ENCODE measurements around the gene FOS. TPM values are rescaled to one million over a fixed set of nuclear protein-coding genes. Genes with fewer than 3 reads are reported as not detected.

The FOS gene
- total and polyA plus RNA-seq, 2 experiments from 2014 or later, result 107 to 124 TPM

DNA sequence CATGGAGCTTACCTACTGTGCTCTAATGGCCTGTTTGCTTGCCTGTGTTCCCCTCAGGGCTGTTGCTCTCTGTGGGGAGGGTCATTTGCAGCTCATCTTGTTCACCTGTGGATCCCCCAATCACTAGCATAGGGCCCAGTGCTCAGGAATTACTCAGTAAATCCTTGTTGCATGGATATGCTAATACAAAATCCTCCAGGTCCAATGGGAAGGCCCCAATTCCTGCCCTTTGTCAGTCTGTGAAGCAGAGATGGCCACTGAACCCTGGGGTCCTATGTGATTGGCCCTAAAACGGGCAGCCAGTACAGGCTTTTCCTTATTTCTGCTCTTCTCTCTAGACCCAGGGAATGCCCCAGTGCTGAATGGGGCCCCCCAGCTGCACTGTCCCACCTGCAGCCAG is 44.1 kb downstream of the FOS start:
- Histone ChIP-seq H3F3A (ENCODE audit: insufficient read depth) (peaks cover 3% of the 10 kb centered on the region; the same call in 1 of the 2 replicates), H4K20me1 (ENCODE audit: insufficient read depth) (no peaks in the 10 kb centered on the region), H2AFZ (no peak overlapping the region), H3K4me3 (no peak overlapping the region), H3K27me3 (replicated peaks; ENCODE audit: insufficient read depth) (no peaks in the 10 kb centered on the region), H3K9me3 (ENCODE audit: low read depth) (no peaks in the 10 kb centered on the region), H3K36me3 (ENCODE audit: low read depth) (no peaks in the 10 kb centered on the region), H3K4me1 (ENCODE audit: insufficient read depth) (peaks cover 7% of the 10 kb centered on the region), H3K9me2 (ENCODE audit: insufficient read depth) (no peaks in the 10 kb centered on the region), H3K79me2 (ENCODE audit: insufficient read depth) (no peaks in the 10 kb centered on the region), H3K4me2 (ENCODE audit: unreplicated experiment) (no peak overlapping the region), H3K9ac (no peak overlapping the region), H3K27ac (no peak overlapping the region)
- DNase-seq, result no peak
- 62 to 82% methylated on average over 1 of the region's 1 CpG for WGBS, 2 experiments (ENCODE audit: low coverage in 1 of 2, low lambda C conversion rate in 2 of 2, missing lambda C conversion rate in 2 of 2)
- TF ChIP-seq EZH2phosphoT487 (IDR thresholded peaks at IDR 0.05; ENCODE audit: insufficient read depth, low read depth), result no peak
- no peak for TF ChIP-seq EZH2 (IDR thresholded peaks at IDR 0.05; ENCODE audit: insufficient read depth, poor library complexity, severe bottlenecking)
- in situ Hi-C loops (cut with MboI), result no loop called here

- no peaks in the 10 kb centered on the region for H3K36me3 ChIP-seq (ENCODE audit: low read depth)
- no peak overlapping the region for H2AFZ ChIP-seq
- in situ Hi-C loops (cut with MboI), result no loop called here
- H3F3A ChIP-seq (ENCODE audit: insufficient read depth), result peaks cover 3% of the 10 kb centered on the region; the same call in 1 of the 2 replicates
- WGBS, 2 experiments (ENCODE audit: low coverage in 1 of 2, low lambda C conversion rate in 2 of 2, missing lambda C conversion rate in 2 of 2), result 20 to 24% methylated on average over 6 of the region's 6 CpGs
- DNase-seq, result peak; percentile 89
- TF ChIP-seq EZH2phosphoT487 (IDR thresholded peaks at IDR 0.05; ENCODE audit: insufficient read depth, low read depth) (no peak), EZH2 (IDR thresholded peaks at IDR 0.05; ENCODE audit: insufficient read depth, poor library complexity, severe bottlenecking) (no peak)
- peak overlapping the region; percentile 48 for H3K9ac ChIP-seq
- H3K27ac ChIP-seq, result peak overlapping the region; percentile 64
- H4K20me1 ChIP-seq (ENCODE audit: insufficient read depth), result no peaks in the 10 kb centered on the region
- no peak overlapping the region for H3K4me3 ChIP-seq
- H3K4me2 ChIP-seq (ENCODE audit: unreplicated experiment), result peak overlapping the region; percentile 70
- H3K79me2 ChIP-seq (ENCODE audit: insufficient read depth), result no peaks in the 10 kb centered on the region
- H3K9me2 ChIP-seq (ENCODE audit: insufficient read depth), result no peaks in the 10 kb centered on the region
- H3K4me1 ChIP-seq (ENCODE audit: insufficient read depth), result peaks cover 7% of the 10 kb centered on the region
- H3K27me3 ChIP-seq (replicated peaks; ENCODE audit: insufficient read depth), result no peaks in the 10 kb centered on the region
- H3K9me3 ChIP-seq (ENCODE audit: low read depth), result no peaks in the 10 kb centered on the region
Measured at GRCh38 chr14:75323571-75323970, 44.9 kb downstream of the FOS start.

GRCh38 chr14:75328558-75329155 is 50.0 kb downstream of the FOS start:
- Histone ChIP-seq H3K4me1 (ENCODE audit: insufficient read depth) (peaks cover 4% of the 10 kb centered on the region), H3K9me3 (ENCODE audit: low read depth) (no peaks in the 10 kb centered on the region), H3K27ac (no peak overlapping the region), H3K36me3 (ENCODE audit: low read depth) (no peaks in the 10 kb centered on the region), H3K4me2 (ENCODE audit: unreplicated experiment) (no peak overlapping the region), H3F3A (ENCODE audit: insufficient read depth) (no peaks in the 10 kb centered on the region; the same call in 1 of the 2 replicates), H3K9me2 (ENCODE audit: insufficient read depth) (no peaks in the 10 kb centered on the region), H3K79me2 (ENCODE audit: insufficient read depth) (no peaks in the 10 kb centered on the region), H3K4me3 (no peak overlapping the region), H3K27me3 (replicated peaks; ENCODE audit: insufficient read depth) (no peaks in the 10 kb centered on the region), H2AFZ (no peak overlapping the region), H3K9ac (no peak overlapping the region), H4K20me1 (ENCODE audit: insufficient read depth) (no peaks in the 10 kb centered on the region)
- no peak for DNase-seq
- in situ Hi-C loops (cut with MboI), result no loop called here
- TF ChIP-seq EZH2 (IDR thresholded peaks at IDR 0.05; ENCODE audit: insufficient read depth, poor library complexity, severe bottlenecking) (no peak), EZH2phosphoT487 (IDR thresholded peaks at IDR 0.05; ENCODE audit: insufficient read depth, low read depth) (no peak)
- 54 to 56% methylated on average over 5 of the region's 5 CpGs for WGBS, 2 experiments (ENCODE audit: low coverage in 1 of 2, low lambda C conversion rate in 2 of 2, missing lambda C conversion rate in 2 of 2)

- in situ Hi-C loops (cut with MboI), result no loop called here
- peaks cover 2% of the 10 kb centered on the region for H3K4me1 ChIP-seq (ENCODE audit: insufficient read depth)
- H3K36me3 ChIP-seq (ENCODE audit: low read depth), result no peaks in the 10 kb centered on the region
- H3K9me3 ChIP-seq (ENCODE audit: low read depth), result no peaks in the 10 kb centered on the region
- H3K27me3 ChIP-seq (replicated peaks; ENCODE audit: insufficient read depth), result no peaks in the 10 kb centered on the region
- H3F3A ChIP-seq (ENCODE audit: insufficient read depth), result no peaks in the 10 kb centered on the region
- no peaks in the 10 kb centered on the region for H3K9me2 ChIP-seq (ENCODE audit: insufficient read depth)
- TF ChIP-seq EZH2 (IDR thresholded peaks at IDR 0.05; ENCODE audit: insufficient read depth, poor library complexity, severe bottlenecking) (no peak), EZH2phosphoT487 (IDR thresholded peaks at IDR 0.05; ENCODE audit: insufficient read depth, low read depth) (no peak)
- H3K9ac ChIP-seq, result no peak overlapping the region
- no peak overlapping the region for H3K27ac ChIP-seq
- no peaks in the 10 kb centered on the region for H3K79me2 ChIP-seq (ENCODE audit: insufficient read depth)
- H3K4me2 ChIP-seq (ENCODE audit: unreplicated experiment), result no peak overlapping the region
- H2AFZ ChIP-seq, result no peak overlapping the region
- H4K20me1 ChIP-seq (ENCODE audit: insufficient read depth), result no peaks in the 10 kb centered on the region
- DNase-seq, result no peak
- H3K4me3 ChIP-seq, result no peak overlapping the region
Measured at GRCh38 chr14:75329369-75329768, 50.7 kb downstream of the FOS start.

GRCh38 chr14:75331471-75331870 is 52.8 kb downstream of the FOS start:
- Histone ChIP-seq H3K9me2 (ENCODE audit: insufficient read depth) (no peaks in the 10 kb centered on the region), H3K9ac (no peak overlapping the region), H3K79me2 (ENCODE audit: insufficient read depth) (no peaks in the 10 kb centered on the region), H3K4me3 (no peak overlapping the region), H3K4me2 (ENCODE audit: unreplicated experiment) (no peak overlapping the region), H3F3A (ENCODE audit: insufficient read depth) (no peaks in the 10 kb centered on the region), H3K9me3 (ENCODE audit: low read depth) (no peaks in the 10 kb centered on the region), H3K36me3 (ENCODE audit: low read depth) (no peaks in the 10 kb centered on the region), H3K27ac (no peak overlapping the region), H3K4me1 (ENCODE audit: insufficient read depth) (peaks cover 9% of the 10 kb centered on the region), H3K27me3 (replicated peaks; ENCODE audit: insufficient read depth) (no peaks in the 10 kb centered on the region), H2AFZ (no peak overlapping the region), H4K20me1 (ENCODE audit: insufficient read depth) (no peaks in the 10 kb centered on the region)
- no peak for DNase-seq
- in situ Hi-C loops (cut with MboI), result no loop called here
- TF ChIP-seq EZH2 (IDR thresholded peaks at IDR 0.05; ENCODE audit: insufficient read depth, poor library complexity, severe bottlenecking) (no peak), EZH2phosphoT487 (IDR thresholded peaks at IDR 0.05; ENCODE audit: insufficient read depth, low read depth) (no peak)
- 100% methylated on average over 1 of the region's 1 CpG for WGBS, 2 experiments (ENCODE audit: low coverage in 1 of 2, low lambda C conversion rate in 2 of 2, missing lambda C conversion rate in 2 of 2)

Small RNA genes within 50 kb of the gene (small RNA-seq; reads per million reads assigned to genes)
- not detected for gene RF00004 (ENCODE audit: low read depth, low replicate concordance)

Other genes with a start within 250 kb of the FOS start
- gene MLH3, start 227.4 kb upstream of the FOS start, total RNA-seq (2014; rRNA removed; shearing (Covaris generic)), result 12.3 and 19.9 TPM in 2 replicates
- 7.3 and 10.8 TPM in 2 replicates for gene MLH3, start 227.4 kb upstream of the FOS start, polyA plus RNA-seq (2016; fragmentation: Nextera tagmentation; extraction: Ambion mirVana)
- gene ACYP1, start 214.8 kb upstream of the FOS start, total RNA-seq (2014; rRNA removed; shearing (Covaris generic)), result 5.7 and 7.3 TPM in 2 replicates
- gene ACYP1, start 214.8 kb upstream of the FOS start, polyA plus RNA-seq (2016; fragmentation: Nextera tagmentation; extraction: Ambion mirVana), result 18.0 and 19.3 TPM in 2 replicates
- 2.8 and 5.3 TPM in 2 replicates for gene ZC2HC1C, start 209.2 kb upstream of the FOS start, total RNA-seq (2014; rRNA removed; shearing (Covaris generic))
- 1.0 TPM in 2 replicates for gene ZC2HC1C, start 209.2 kb upstream of the FOS start, polyA plus RNA-seq (2016; fragmentation: Nextera tagmentation; extraction: Ambion mirVana)
- 27.6 and 41.0 TPM in 2 replicates for gene NEK9, start 151.8 kb upstream of the FOS start, total RNA-seq (2014; rRNA removed; shearing (Covaris generic))
- gene NEK9, start 151.8 kb upstream of the FOS start, polyA plus RNA-seq (2016; fragmentation: Nextera tagmentation; extraction: Ambion mirVana), result 41.2 and 47.6 TPM in 2 replicates
- gene TMED10, start 102.2 kb upstream of the FOS start, total RNA-seq (2014; rRNA removed; shearing (Covaris generic)), result 359 and 363 TPM in 2 replicates
- gene TMED10, start 102.2 kb upstream of the FOS start, polyA plus RNA-seq (2016; fragmentation: Nextera tagmentation; extraction: Ambion mirVana), result 540 and 553 TPM in 2 replicates
- 163 and 174 TPM in 2 replicates for gene JDP2, start 149.2 kb downstream of the FOS start, total RNA-seq (2014; rRNA removed; shearing (Covaris generic))
- gene JDP2, start 149.2 kb downstream of the FOS start, polyA plus RNA-seq (2016; fragmentation: Nextera tagmentation; extraction: Ambion mirVana), result 20.0 and 21.5 TPM in 2 replicates
- gene BATF, start 243.6 kb downstream of the FOS start, total RNA-seq (2014; rRNA removed; shearing (Covaris generic)), result not detected in 2 replicates
- gene BATF, start 243.6 kb downstream of the FOS start, polyA plus RNA-seq (2016; fragmentation: Nextera tagmentation; extraction: Ambion mirVana), result 0.56 TPM in 1 of 2 replicates, not detected in the other